Nephron progenitor cell (in vitro differentiated cells): ENCODE results near the gene OR4E1.

Experiments
- DNase-seq: peaks from one replicate; pipeline ENCODE4 v3.0.0; 2021
- H3K27ac Mint-ChIP-seq: 2 replicates; pipeline ENCODE4 v1.8.0; 2021; ENCODE audit warnings: mild to moderate bottlenecking, moderate library complexity, mixed read lengths
- H3K27me3 Mint-ChIP-seq: 2 replicates; pipeline ENCODE4 v1.8.0; 2021; ENCODE audit warnings: mild to moderate bottlenecking, low read depth, mixed read lengths; ENCODE audit not compliant: poor library complexity
- H3K36me3 Mint-ChIP-seq: 2 replicates; pipeline ENCODE4 v1.8.0; 2021; ENCODE audit warnings: low read depth, mixed read lengths
- H3K4me1 Mint-ChIP-seq: 2 replicates; pipeline ENCODE4 v1.8.0; 2021; ENCODE audit warnings: mixed read lengths
- H3K4me3 Mint-ChIP-seq: 2 replicates; pipeline ENCODE4 v1.8.0; 2021; ENCODE audit warnings: mild to moderate bottlenecking, moderate library complexity, mixed read lengths
- H3K9me3 Mint-ChIP-seq: 2 replicates; pipeline ENCODE4 v1.8.0; 2021; ENCODE audit warnings: mild to moderate bottlenecking, moderate library complexity, mixed read lengths
- CTCF ChIP-seq: fragments of 200-600 bp; sonication (generic); IDR thresholded peaks from 2 replicates; pipeline ENCODE4 v1.5.0; 2021; ENCODE audit warnings: antibody characterized with exemption

Gene OR4E1

DNA sequence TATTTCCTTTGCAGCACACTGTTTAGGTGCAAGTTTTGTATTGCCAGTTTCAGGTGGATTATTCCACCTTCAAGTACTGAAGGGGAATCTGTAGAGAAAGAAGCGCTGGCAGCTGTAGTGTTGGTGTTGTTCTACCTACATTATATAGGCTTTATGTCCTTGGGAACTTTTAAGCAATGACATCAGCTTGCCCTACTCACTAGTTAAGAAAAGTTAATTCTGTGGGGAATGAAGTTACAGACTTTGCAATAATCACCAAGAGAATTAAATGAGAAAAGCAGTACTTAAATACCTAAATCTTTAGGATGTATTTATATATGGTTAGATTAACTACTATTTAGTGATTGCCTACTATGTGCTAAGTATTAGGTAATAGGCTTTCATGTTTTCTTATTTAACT lies at the start of gene OR4E1:
TSS of gene OR4E1 (minus strand) at position 101 of the 400 bp plus-strand sequence. CDS start 2,883 bp downstream, outside the sequence.
- Mint-ChIP-seq H3K36me3 (no peaks in the 10 kb centered on the region), H3K4me3 (no peak within 1 kb of the TSS), H3K27ac (no peak within 1 kb of the TSS), H3K9me3 (peaks cover 12% of the 10 kb centered on the region), H3K4me1 (no peaks in the 10 kb centered on the region), H3K27me3 (peaks cover 9% of the 10 kb centered on the region)
- no peak for DNase-seq
- no peak for TF ChIP-seq CTCF

- Mint-ChIP-seq H3K27me3 (peaks cover 27% of the 10 kb centered on the region), H3K4me1 (no peaks in the 10 kb centered on the region), H3K27ac (no peak overlapping the region), H3K36me3 (no peaks in the 10 kb centered on the region), H3K9me3 (no peaks in the 10 kb centered on the region), H3K4me3 (no peak overlapping the region)
- no peak for TF ChIP-seq CTCF
- DNase-seq, result no peak
Observed at GRCh38 chr14:21721504-21721903, 47.9 kb upstream of the OR4E1 start.

GRCh38 chr14:21719841-21720240 lies 46.2 kb upstream of the OR4E1 start:
- H3K27ac Mint-ChIP-seq, result no peak overlapping the region

GRCh38 chr14:21714318-21714929 lies 40.8 kb upstream of the OR4E1 start:
- no peak for DNase-seq
- no peaks in the 10 kb centered on the region for H3K9me3 Mint-ChIP-seq
- H3K27ac Mint-ChIP-seq, result no peak overlapping the region
- H3K36me3 Mint-ChIP-seq, result no peaks in the 10 kb centered on the region
- TF ChIP-seq CTCF, result no peak
- no peak overlapping the region for H3K4me3 Mint-ChIP-seq
- no peaks in the 10 kb centered on the region for H3K4me1 Mint-ChIP-seq
- H3K27me3 Mint-ChIP-seq, result peaks cover 21% of the 10 kb centered on the region

More at GRCh38 chr14:21719841-21720240, 46.2 kb upstream of the OR4E1 start:
- Mint-ChIP-seq H3K27me3 (peaks cover 27% of the 10 kb centered on the region), H3K36me3 (no peaks in the 10 kb centered on the region), H3K4me1 (no peaks in the 10 kb centered on the region), H3K4me3 (no peak overlapping the region), H3K9me3 (no peaks in the 10 kb centered on the region)
- no peak for DNase-seq
- TF ChIP-seq CTCF, result no peak

DNA sequence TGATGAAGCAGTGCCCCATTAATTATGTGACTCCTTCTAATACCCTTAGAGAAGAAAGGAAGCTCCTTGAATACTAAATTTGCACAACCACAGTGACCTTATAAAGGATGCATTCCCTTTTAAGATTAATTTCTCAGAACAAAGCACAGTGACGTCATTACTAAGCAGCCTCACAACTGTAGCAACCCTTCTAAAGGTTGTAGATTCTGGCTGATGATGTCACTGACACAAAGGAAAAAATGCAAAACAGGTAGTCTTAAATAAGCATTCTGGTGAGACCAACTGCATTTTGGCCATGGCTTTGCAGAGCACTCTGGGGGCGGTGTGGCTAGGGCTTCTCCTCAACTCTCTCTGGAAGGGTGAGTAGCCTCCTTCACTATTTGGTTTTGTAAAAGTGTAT lies 38.4 kb upstream of the OR4E1 start:
- Mint-ChIP-seq H3K4me3 (no peak overlapping the region), H3K27me3 (peaks cover 14% of the 10 kb centered on the region), H3K4me1 (no peaks in the 10 kb centered on the region), H3K36me3 (no peaks in the 10 kb centered on the region), H3K27ac (no peak overlapping the region), H3K9me3 (peaks cover under 1% of the 10 kb centered on the region)
- no peak for TF ChIP-seq CTCF
- DNase-seq, result no peak

- no peak overlapping the region for H3K4me3 Mint-ChIP-seq
- H3K27ac Mint-ChIP-seq, result no peak overlapping the region
- TF ChIP-seq CTCF, result peak; percentile 78
- peaks cover 6% of the 10 kb centered on the region for H3K9me3 Mint-ChIP-seq
- H3K36me3 Mint-ChIP-seq, result no peaks in the 10 kb centered on the region
- no peaks in the 10 kb centered on the region for H3K4me1 Mint-ChIP-seq
- peak; percentile 19 for DNase-seq
- H3K27me3 Mint-ChIP-seq, result peaks cover 9% of the 10 kb centered on the region
Observed at GRCh38 chr14:21711360-21711961, 37.8 kb upstream of the OR4E1 start.
